ENCODE data around the gene NR2C1.

GRCh38 chr12:95116341-95116740 lies 42.9 kb upstream of the NR2C1 start:
- no peak for TF ChIP-seq CTCF (IDR thresholded peaks at IDR 0.05; ENCODE audit: control extremely low read depth in 1 of 3, insufficient read depth in 1 of 3, low read depth in 1 of 3, low read length in 3 of 3)
- TF ChIP-seq POLR2AphosphoS5 (IDR thresholded peaks at IDR 0.05; ENCODE audit: low read depth, low read length), result no peak
- no peak for TF ChIP-seq RFX5 (IDR thresholded peaks at IDR 0.05; ENCODE audit: borderline replicate concordance, low read depth, low read length)
- no peak for TF ChIP-seq MAX (IDR thresholded peaks at IDR 0.05)
- no peak for TF ChIP-seq EP300 (IDR thresholded peaks at IDR 0.05; ENCODE audit: borderline replicate concordance in 1 of 2, low read depth in 2 of 2, low read length in 2 of 2)
- no peak for TF ChIP-seq RNF2 (IDR thresholded peaks at IDR 0.05; ENCODE audit: borderline replicate concordance, low read depth, low read length, missing control alignments, poor library complexity, severe bottlenecking)
- no peak for TF ChIP-seq ATF3 (IDR thresholded peaks at IDR 0.05; ENCODE audit: insufficient read depth, low read depth, low read length)
- no peak for TF ChIP-seq JUN (IDR thresholded peaks at IDR 0.05; ENCODE audit: low read depth, low read length)
